Skeletal muscle cell (primary cell): ENCODE measurements around the gene CDC45.

Experiments used
- DNase-seq: peaks from one replicate; pipeline ENCODE4 v3.0.0-alpha.2; 2010; ENCODE audit warnings: low read depth
- H3K4me3 ChIP-seq: 2 replicates; pipeline ENCODE4 v1.5.1; 2011; ENCODE audit warnings: low read depth, mild to moderate bottlenecking, control low read depth, low read length, moderate library complexity

CDC45 gene

GRCh38 chr22:19466126-19466716 lies 13.5 kb upstream of the CDC45 start:
- H3K4me3 ChIP-seq: no peak overlapping the region
- DNase-seq: no peak

- no peak for DNase-seq
- H3K4me3 ChIP-seq: no peak overlapping the region
Measured at GRCh38 chr22:19466848-19467752, 12.6 kb upstream of the CDC45 start.

- DNase-seq: no peak
- no peak overlapping the region for H3K4me3 ChIP-seq
Measured at GRCh38 chr22:19467912-19468311, 11.8 kb upstream of the CDC45 start.

DNA sequence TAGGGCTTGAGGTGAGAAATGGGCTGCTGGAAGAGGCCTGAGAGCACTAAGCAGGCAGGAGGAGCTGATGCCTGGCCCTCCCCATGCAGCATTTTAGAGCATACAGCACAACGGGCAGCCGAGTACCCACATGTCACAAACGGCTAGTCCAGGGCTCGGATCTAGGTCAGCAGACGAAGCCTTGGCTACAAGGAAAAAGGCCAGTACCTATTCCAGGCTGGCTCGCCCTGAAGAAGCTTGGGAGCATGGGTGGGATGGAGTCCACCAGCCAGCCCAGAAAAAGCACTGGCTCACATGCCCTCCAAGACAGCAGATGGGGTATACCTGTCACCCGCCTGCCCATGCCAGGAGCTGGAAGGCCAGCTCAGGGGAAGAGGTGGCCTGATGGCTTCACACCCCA lies 10.3 kb upstream of the CDC45 start:
- no peak overlapping the region for H3K4me3 ChIP-seq
- DNase-seq: no peak

DNA sequence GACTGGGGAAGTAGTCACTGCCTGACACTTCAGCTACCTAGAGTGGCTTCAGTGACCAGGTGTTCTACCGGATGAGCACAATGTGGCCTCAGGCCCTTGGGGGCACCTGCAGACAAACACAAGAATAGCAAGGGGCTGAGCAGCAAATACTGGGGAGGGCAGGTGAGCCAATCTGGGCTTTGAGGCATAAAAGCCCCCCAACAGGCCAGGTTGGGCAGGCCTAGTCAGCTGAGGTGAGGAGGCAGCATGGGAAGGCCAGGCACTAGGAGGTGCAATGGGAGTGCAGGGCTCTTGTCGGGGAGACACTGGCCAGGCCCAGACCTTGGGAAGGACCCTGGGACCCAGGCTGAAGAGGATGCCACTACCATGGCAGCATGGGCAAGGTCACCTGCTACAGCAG lies 9.7 kb upstream of the CDC45 start:
- no peak for DNase-seq
- no peak overlapping the region for H3K4me3 ChIP-seq

- no peak overlapping the region for H3K4me3 ChIP-seq
- DNase-seq: no peak
Measured at GRCh38 chr22:19471572-19471971, 8.1 kb upstream of the CDC45 start.

DNA sequence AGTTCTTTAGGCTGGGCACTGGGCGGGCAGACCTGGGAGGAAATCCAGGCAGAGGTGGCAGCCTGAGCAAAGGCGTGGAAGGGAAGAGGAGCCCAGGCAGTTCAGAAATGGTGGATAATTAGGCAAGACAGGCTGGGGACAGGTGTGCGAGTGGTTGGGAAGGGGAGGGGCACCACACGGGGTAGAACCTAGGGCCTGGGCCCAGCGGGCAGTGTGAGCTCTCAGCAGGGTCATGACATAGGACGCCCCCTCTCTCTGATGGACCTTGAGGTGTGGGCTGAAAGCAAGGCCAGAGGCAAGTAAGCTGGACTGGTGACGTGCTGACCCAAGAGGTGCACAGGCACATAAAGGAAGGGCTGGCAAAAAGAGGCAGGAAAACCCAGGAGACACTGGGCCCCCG lies 7.5 kb upstream of the CDC45 start:
- no peak for DNase-seq
- H3K4me3 ChIP-seq: no peak overlapping the region

DNA sequence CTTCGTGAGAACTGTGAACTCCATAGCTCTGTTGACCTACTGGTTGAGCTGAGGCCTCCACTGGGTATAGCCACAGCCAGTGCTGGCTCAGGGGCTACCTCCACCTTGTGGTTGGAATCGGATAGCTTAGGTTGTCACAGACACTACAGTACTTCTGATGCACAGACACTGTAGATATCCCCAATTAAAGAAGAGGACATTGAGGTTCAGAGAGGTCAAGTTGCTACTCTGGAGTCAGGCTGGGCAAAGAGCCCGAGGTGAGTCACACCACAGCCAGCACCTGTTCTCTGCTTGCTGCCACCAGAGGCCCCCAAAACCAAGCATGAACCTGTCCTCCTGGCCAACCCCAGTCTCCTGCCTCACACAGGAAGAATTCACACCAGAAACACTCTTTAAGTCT lies 6.1 kb upstream of the CDC45 start:
- no peak for DNase-seq

GRCh38 chr22:19476023-19476422 lies 3.7 kb upstream of the CDC45 start:
- DNase-seq: no peak
- H3K4me3 ChIP-seq: no peak overlapping the region

More for the DNA sequence above, 6.1 kb upstream of the CDC45 start:
- no peak overlapping the region for H3K4me3 ChIP-seq

- DNase-seq: no peak
- H3K4me3 ChIP-seq: peak overlapping the region; percentile 87
Measured at GRCh38 chr22:19477321-19478044, 2.2 kb upstream of the CDC45 start.

GRCh38 chr22:19478045-19478900 lies 1.4 kb upstream of the CDC45 start:
- H3K4me3 ChIP-seq: peak overlapping the region; percentile 87
- DNase-seq: no peak

DNA sequence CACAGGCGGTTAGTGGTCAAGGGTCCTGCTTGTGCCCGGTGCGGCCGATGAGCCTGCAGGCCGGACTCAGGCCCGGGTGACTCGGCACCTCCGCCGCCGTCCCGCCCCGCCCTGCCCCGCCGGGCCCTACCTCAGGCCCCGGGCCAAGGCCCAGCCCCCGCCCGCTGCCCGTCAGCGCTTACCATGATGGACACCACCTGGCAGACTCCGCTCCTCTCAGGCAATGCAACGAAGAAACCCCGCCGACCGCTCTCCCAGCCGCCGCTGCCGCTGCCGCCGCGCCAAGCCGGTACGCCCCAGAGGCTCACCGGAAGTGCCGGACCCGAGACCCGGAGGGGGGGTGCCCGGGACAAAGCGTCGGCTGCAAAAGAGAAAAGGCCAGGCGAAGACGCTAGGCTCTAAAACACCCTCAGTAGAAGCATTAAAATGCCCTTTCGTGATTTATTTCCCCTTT lies 792 bp upstream of the CDC45 start, which contains the start of gene UFD1:
TSS of gene UFD1 (minus strand) at position 293 of the 454 bp plus-strand sequence. CDS start at position 185, 108 bp downstream.
- peak; percentile 43 for DNase-seq
- peak within 1 kb of the TSS; percentile 87 for H3K4me3 ChIP-seq

- H3K4me3 ChIP-seq: peak overlapping the region; percentile 87
- no peak for DNase-seq
Measured at GRCh38 chr22:19480173-19480568, 451 bp downstream of the CDC45 start.

DNA sequence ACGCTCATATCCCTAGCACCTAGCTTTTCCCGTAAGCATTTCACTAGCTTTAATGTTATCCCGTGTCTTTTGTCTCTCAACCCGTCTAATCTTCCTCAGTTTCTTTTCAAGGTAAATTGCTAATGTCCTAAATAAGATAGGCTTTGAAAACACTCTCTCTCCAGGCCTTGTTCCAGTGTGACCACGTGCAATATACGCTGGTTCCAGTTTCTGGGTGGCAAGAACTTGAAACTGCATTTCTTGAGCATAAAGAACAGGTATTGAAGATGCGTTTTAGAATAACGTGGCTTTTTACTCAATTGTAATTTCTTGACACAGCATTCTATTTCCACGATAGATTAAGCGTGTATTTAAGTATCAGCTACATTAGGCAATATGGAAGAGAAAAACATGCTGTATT lies 1.1 kb downstream of the CDC45 start:
- no peak for DNase-seq
- no peak overlapping the region for H3K4me3 ChIP-seq

DNA sequence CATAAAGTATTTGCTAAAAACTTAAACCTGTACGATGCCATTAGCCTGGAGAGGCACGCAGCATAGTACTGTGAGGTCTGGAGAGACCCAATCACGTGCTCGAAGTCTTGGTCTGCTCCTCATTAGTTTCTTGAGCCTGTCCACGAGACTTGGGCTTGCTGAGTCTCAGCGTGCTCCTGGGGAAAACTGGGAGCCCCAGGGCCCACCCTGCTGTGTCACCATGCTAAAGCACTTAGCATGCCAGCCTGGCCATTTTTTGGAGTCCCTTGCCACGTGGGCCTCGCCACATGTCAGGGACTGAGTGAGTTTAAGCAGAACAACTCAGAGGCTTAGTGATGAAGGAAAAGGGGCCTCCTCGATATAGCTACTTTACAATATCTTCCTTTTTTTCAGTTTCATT lies 2.6 kb downstream of the CDC45 start:
- no peak overlapping the region for H3K4me3 ChIP-seq
- DNase-seq: no peak

- H3K4me3 ChIP-seq: no peak overlapping the region
- peak; percentile 78 for DNase-seq
Measured at GRCh38 chr22:19483481-19484244, 3.9 kb downstream of the CDC45 start.

DNA sequence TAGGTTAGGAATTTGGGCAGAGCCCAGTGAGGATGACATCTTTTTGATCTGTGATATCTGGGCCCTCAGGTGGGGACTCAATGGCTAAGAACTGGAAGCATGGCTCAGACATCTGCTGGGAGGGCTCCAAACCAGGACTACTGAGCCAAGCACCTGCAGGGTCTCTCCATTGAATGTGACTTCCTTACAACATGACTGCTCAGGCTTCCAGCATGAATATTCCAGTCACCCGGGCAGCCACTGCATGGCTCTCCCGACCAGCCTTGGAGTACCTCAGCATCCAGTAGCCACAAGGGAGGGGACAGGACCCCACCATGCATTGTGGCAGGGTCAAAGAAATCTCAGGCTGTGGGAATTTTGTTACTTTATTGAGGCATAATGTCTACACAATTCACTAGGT lies 8.6 kb downstream of the CDC45 start:
- no peak for DNase-seq

More for the DNA sequence above, 8.6 kb downstream of the CDC45 start:
- no peak overlapping the region for H3K4me3 ChIP-seq
